ENCODE data around the gene MIB1.

The MIB1 gene

GRCh38 chr18:21742315-21742687 is 1.7 kb downstream of the MIB1 start:
- CTCF ChIA-PET: interaction anchor here (1.1 to 1.4 kb wide), 3 partner anchors 9 to 20 kb away, joined by 3 read pairs; no protein-coding TSS in a partner anchor
- POLR2A ChIA-PET: interaction anchor here (0.7 kb wide), 1 partner anchor 84 kb away, joined by 6 read pairs; no protein-coding TSS in a partner anchor
- TF ChIP-seq CTCF (IDR thresholded peaks at IDR 0.05; ENCODE audit: control extremely low read depth, extremely low read depth, low read depth, missing control alignments): no peak
- no peak for DNase-seq (ENCODE audit: extremely low spot score)

- ChIA-PET CTCF (interaction anchor here (1.1 to 1.4 kb wide), 3 partner anchors 8 to 19 kb away, joined by 3 read pairs; no protein-coding TSS in a partner anchor), POLR2A (no interaction called here)
- DNase-seq (ENCODE audit: extremely low spot score): no peak
- no peak for TF ChIP-seq CTCF (IDR thresholded peaks at IDR 0.05; ENCODE audit: control extremely low read depth, extremely low read depth, low read depth, missing control alignments)
Observed at GRCh38 chr18:21743166-21743832, 2.7 kb downstream of the MIB1 start.

DNA sequence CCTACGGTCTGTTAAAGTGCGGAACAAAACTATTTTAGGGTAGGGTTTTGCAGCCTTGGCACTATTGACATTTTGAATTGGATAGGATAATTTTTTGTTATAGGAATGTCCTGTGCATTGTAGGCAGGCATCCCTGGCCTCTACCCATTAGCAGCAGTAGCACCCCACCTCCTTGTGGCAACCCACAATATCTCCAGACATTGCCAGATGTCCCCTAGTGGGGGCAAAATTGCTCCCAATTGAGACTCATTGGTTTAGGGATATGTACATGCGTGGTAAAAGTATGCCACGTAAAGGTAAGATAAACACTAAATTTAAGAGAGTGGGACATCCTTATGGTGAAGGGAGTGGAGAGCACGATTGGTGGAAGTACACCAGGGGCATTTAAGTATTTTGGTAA is 4.6 kb downstream of the MIB1 start:
- CTCF ChIA-PET: no interaction called here

DNA sequence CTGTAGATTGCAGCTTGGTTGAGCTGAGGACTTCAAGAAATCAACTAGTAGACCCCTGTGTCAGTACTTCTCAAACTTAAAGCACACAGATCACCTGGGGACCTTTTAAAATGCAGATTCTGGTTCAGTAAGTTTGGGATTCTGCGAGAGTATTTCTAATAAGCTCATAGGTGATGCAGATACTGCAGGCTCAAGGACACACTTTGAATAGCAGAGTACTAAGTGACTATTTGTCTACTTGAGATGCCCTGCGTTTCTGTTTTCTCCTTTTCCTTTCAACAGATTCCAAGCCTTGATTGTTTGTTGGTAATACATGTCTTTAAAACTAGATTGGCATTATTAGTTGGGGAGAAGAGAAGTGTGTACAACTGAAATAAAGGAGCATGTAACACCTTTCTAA is 6.7 kb downstream of the MIB1 start:
- DNase-seq (ENCODE audit: extremely low spot score): no peak
- CTCF ChIA-PET: interaction anchor here (1.2 to 2.1 kb wide), 2 partner anchors 8 to 12 kb away, joined by 6 to 7 read pairs; no protein-coding TSS in a partner anchor
- POLR2A ChIA-PET: no interaction called here
- TF ChIP-seq CTCF (IDR thresholded peaks at IDR 0.05; ENCODE audit: control extremely low read depth, extremely low read depth, low read depth, missing control alignments): no peak

More for the DNA sequence above, 4.6 kb downstream of the MIB1 start:
- TF ChIP-seq CTCF (IDR thresholded peaks at IDR 0.05; ENCODE audit: control extremely low read depth, extremely low read depth, low read depth, missing control alignments): no peak
- no peak for DNase-seq (ENCODE audit: extremely low spot score)
- POLR2A ChIA-PET: no interaction called here

- ChIA-PET POLR2A (no interaction called here), CTCF (interaction anchor here (2.1 kb wide), 1 partner anchor 11 kb away, joined by 6 read pairs; no protein-coding TSS in a partner anchor)
- no peak for TF ChIP-seq CTCF (IDR thresholded peaks at IDR 0.05; ENCODE audit: control extremely low read depth, extremely low read depth, low read depth, missing control alignments)
- DNase-seq (ENCODE audit: extremely low spot score): no peak
Observed at GRCh38 chr18:21747764-21748693, 7.4 kb downstream of the MIB1 start.

DNA sequence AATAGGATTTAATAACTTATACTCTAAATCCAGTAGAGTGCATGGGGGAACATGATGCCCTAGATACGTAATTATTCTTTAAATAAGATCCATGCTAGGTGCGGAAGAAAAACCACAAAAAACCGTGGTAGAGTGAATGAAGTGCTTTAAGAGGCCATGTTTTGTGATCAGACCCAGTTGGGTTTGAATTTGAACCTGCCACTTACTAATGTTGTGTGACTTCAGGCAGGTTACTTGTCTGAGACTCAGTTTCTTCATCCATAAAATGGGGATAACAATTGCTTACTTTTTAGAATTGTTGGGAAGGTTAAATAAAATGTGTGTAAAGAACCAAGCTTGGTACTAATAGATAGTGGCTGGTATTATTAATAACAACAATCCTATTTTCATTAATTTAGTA is 17.2 kb downstream of the MIB1 start:
- DNase-seq (ENCODE audit: extremely low spot score): no peak
- POLR2A ChIA-PET: no interaction called here
- TF ChIP-seq CTCF (IDR thresholded peaks at IDR 0.05; ENCODE audit: control extremely low read depth, extremely low read depth, low read depth, missing control alignments): no peak
- CTCF ChIA-PET: no interaction called here

All from GM10248 (cell line).